HuH-7.5 (cell line): ENCODE measurements around the gene NAB2.
A peak's percentile ranks its signal among the peaks of the same experiment; 100 is the strongest.
"Not testable (repeated sequence)": the region's sequence is repeated elsewhere in the genome, so short reads cannot be mapped to it uniquely, and the experiment has no call there.

Experiments
- DNase-seq: peaks from one replicate; pipeline ENCODE4 v3.0.0; 2011; ENCODE audit warnings: low spot score

Gene NAB2

GRCh38 chr12:57069523-57069922, 19.4 kb upstream of the NAB2 start:
- no peak for DNase-seq

GRCh38 chr12:57072661-57073060, 16.3 kb upstream of the NAB2 start:
- DNase-seq, result no peak

GRCh38 chr12:57073566-57074450, 15.1 kb upstream of the NAB2 start:
- not testable (repeated sequence) for DNase-seq

- peak; percentile 89 for DNase-seq
Measured at GRCh38 chr12:57078519-57079404, 10.2 kb upstream of the NAB2 start, which contains the start of gene NEMP1. NEMP1 (minus strand) TSS chr12:57078791; CDS start chr12:57078745, 46 bp downstream.

- no peak for DNase-seq
Measured at GRCh38 chr12:57079821-57080220, 9.1 kb upstream of the NAB2 start.

GRCh38 chr12:57080855-57081254, 8.1 kb upstream of the NAB2 start:
- no peak for DNase-seq

- DNase-seq, result no peak
Measured at GRCh38 chr12:57085999-57086492, 2.9 kb upstream of the NAB2 start.

GRCh38 chr12:57086493-57087009, 2.4 kb upstream of the NAB2 start:
- DNase-seq, result no peak

- DNase-seq, result no peak
Measured at GRCh38 chr12:57087010-57087690, 1.8 kb upstream of the NAB2 start.

- peak; percentile 69 for DNase-seq
Measured at GRCh38 chr12:57087691-57088353, 1.1 kb upstream of the NAB2 start.

- no peak for DNase-seq
Measured at GRCh38 chr12:57089271-57090245, 644 bp downstream of the NAB2 start.

GRCh38 chr12:57090490-57090889, 1.6 kb downstream of the NAB2 start:
- DNase-seq, result no peak

- no peak for DNase-seq
Measured at GRCh38 chr12:57090924-57091637, 2.2 kb downstream of the NAB2 start.

GRCh38 chr12:57091638-57092528, 3.0 kb downstream of the NAB2 start:
- no peak for DNase-seq

- no peak for DNase-seq
Measured at GRCh38 chr12:57092529-57092862, 3.6 kb downstream of the NAB2 start.

GRCh38 chr12:57092876-57093414, 4.0 kb downstream of the NAB2 start:
- no peak for DNase-seq

- DNase-seq, result peak; percentile 75
Measured at GRCh38 chr12:57093415-57094207, 4.7 kb downstream of the NAB2 start.
